ENCODE measurements around the gene SH3BP2. TPM values are rescaled to one million over a fixed set of nuclear protein-coding genes. Genes with fewer than 3 reads are reported as not detected.
A peak's percentile ranks its signal among the peaks of the same experiment; 100 is the strongest.

Gene SH3BP2
- total RNA-seq, 2 donors from 2014 or later, result 56.0 to 61.7 TPM

DNA sequence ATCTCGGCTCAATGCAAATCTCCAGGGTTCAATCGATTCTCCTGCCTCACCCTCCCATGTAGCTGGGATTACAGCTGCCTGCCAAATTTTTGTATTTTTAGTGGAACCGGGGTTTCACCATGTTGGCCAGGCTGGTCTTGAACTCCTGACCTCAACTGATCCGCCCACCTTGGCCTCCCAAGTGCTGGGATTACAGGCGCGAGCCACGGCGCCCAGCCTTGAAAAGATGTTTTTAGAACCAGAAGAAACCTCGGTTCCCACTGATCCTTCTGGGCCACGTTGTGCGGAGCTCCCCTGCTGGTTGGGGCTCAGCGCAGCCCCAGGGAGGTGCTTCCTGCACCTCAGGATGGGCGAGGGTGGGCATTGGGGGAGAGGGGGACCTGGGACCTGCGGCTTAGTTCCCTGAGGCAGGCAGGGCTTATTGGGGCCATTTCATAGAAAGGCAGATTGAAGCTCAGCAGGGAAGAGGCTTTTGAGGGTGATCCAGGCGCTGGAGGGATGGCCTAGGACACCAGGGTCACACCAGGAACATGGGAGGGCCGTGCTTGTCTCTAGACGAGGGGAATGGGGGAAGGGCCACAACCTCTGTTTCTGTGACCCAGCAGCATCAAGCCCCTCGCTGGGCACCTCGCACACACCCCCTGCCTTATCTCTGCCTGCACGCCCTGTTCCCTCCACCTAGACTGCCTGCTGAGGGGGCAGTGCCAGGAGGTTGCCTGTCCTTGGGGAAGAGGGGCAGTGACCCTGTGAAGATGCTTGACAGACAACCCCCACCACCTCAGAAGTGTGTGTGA lies 44.4 kb downstream of the SH3BP2 start:
- peak overlapping the region; percentile 66 for H3K4me3 ChIP-seq
- H3K9me3 ChIP-seq, result no peaks in the 10 kb centered on the region
- H3K4me1 ChIP-seq (ENCODE audit: control insufficient read depth in 1 of 2, low read depth in 2 of 2), result peaks cover 12 to 28% of the 10 kb centered on the region in 2 donors
- no peaks in the 10 kb centered on the region for H3K36me3 ChIP-seq
- TF ChIP-seq, protein P1, sequence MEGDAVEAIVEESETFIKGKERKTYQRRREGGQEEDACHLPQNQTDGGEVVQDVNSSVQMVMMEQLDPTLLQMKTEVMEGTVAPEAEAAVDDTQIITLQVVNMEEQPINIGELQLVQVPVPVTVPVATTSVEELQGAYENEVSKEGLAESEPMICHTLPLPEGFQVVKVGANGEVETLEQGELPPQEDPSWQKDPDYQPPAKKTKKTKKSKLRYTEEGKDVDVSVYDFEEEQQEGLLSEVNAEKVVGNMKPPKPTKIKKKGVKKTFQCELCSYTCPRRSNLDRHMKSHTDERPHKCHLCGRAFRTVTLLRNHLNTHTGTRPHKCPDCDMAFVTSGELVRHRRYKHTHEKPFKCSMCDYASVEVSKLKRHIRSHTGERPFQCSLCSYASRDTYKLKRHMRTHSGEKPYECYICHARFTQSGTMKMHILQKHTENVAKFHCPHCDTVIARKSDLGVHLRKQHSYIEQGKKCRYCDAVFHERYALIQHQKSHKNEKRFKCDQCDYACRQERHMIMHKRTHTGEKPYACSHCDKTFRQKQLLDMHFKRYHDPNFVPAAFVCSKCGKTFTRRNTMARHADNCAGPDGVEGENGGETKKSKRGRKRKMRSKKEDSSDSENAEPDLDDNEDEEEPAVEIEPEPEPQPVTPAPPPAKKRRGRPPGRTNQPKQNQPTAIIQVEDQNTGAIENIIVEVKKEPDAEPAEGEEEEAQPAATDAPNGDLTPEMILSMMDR (IDR thresholded peaks at IDR 0.05), result no peak
- H3K27me3 ChIP-seq (replicated peaks; ENCODE audit: insufficient read depth), result no peaks in the 10 kb centered on the region
- no peak for DNase-seq (ENCODE audit: low spot score)
- peak overlapping the region; percentile 61 to 82 for H3K27ac ChIP-seq
- no peak for ATAC-seq (ENCODE audit: insufficient number of reproducible peaks, low FRiP score, low read depth)

- peak overlapping the region; percentile 61 to 82 for H3K27ac ChIP-seq
- H3K4me1 ChIP-seq (ENCODE audit: control insufficient read depth in 1 of 2, low read depth in 2 of 2), result peaks cover 12 to 35% of the 10 kb centered on the region in 2 donors
- H3K36me3 ChIP-seq, result no peaks in the 10 kb centered on the region
- ATAC-seq (ENCODE audit: insufficient number of reproducible peaks, low FRiP score, low read depth) (no peak), DNase-seq (ENCODE audit: low spot score) (no peak)
- TF ChIP-seq, protein P1 (IDR thresholded peaks at IDR 0.05), result no peak
- H3K4me3 ChIP-seq, result peak overlapping the region; percentile 66
- H3K9me3 ChIP-seq, result no peaks in the 10 kb centered on the region
- no peaks in the 10 kb centered on the region for H3K27me3 ChIP-seq (replicated peaks; ENCODE audit: insufficient read depth)
Measured at GRCh38 chr4:2837904-2838496, 45.1 kb downstream of the SH3BP2 start.

- Histone ChIP-seq H3K4me3 (no peak overlapping the region), H3K27ac (peak overlapping the region in 1 of 2 donors; percentile 82)
Measured at GRCh38 chr4:2839060-2839459, 46.2 kb downstream of the SH3BP2 start.

GRCh38 chr4:2842687-2843262 lies 49.9 kb downstream of the SH3BP2 start:
- Histone ChIP-seq H3K36me3 (no peaks in the 10 kb centered on the region), H3K9me3 (no peaks in the 10 kb centered on the region), H3K4me1 (ENCODE audit: control insufficient read depth in 1 of 2, low read depth in 2 of 2) (peaks cover 22 to 43% of the 10 kb centered on the region in 2 donors), H3K27ac (peak overlapping the region; percentile 93), H3K27me3 (replicated peaks; ENCODE audit: insufficient read depth) (no peaks in the 10 kb centered on the region), H3K4me3 (peak overlapping the region; percentile 85)
- TF ChIP-seq, protein P1 (IDR thresholded peaks at IDR 0.05), result no peak
- DNase-seq (ENCODE audit: low spot score), result no peak
- ATAC-seq (ENCODE audit: insufficient number of reproducible peaks, low FRiP score, low read depth), result no peak

More at GRCh38 chr4:2839060-2839459, 46.2 kb downstream of the SH3BP2 start:
- Histone ChIP-seq H3K36me3 (no peaks in the 10 kb centered on the region), H3K9me3 (no peaks in the 10 kb centered on the region), H3K4me1 (ENCODE audit: control insufficient read depth in 1 of 2, low read depth in 2 of 2) (peaks cover 12 to 37% of the 10 kb centered on the region in 2 donors), H3K27me3 (replicated peaks; ENCODE audit: insufficient read depth) (no peaks in the 10 kb centered on the region)
- ATAC-seq (ENCODE audit: insufficient number of reproducible peaks, low FRiP score, low read depth), result no peak
- TF ChIP-seq, protein P1 (IDR thresholded peaks at IDR 0.05), result no peak
- DNase-seq (ENCODE audit: low spot score), result no peak

All from thoracic aorta (tissue), 2 donors.